K562 (cell line): ENCODE results near the gene WDR81. TPM values are rescaled to one million over a fixed set of nuclear protein-coding genes. Genes with fewer than 3 reads are reported as not detected.
A peak's percentile ranks its signal among the peaks of the same experiment; 100 is the strongest.

Experiments used
- ARID2 ChIP-seq: fragments of 450-650 bp; IDR thresholded peaks from 2 replicates; pipeline ENCODE4 v1.6.1; 2017; ENCODE audit warnings: antibody characterized with exemption, mild to moderate bottlenecking
- CCAR2 ChIP-seq: fragments of 200-400 bp; formaldehyde crosslinking; IDR thresholded peaks from 2 replicates; pipeline ENCODE4 v1.6.1; 2017; ENCODE audit warnings: mild to moderate bottlenecking, low read depth, low read length
- CREB5 ChIP-seq: fragments of 250-450 bp; sonication (Bioruptor Pico); IDR thresholded peaks from 2 replicates; pipeline ENCODE4 v1.5.0; 2020; ENCODE audit warnings: mild to moderate bottlenecking
- DDX20 ChIP-seq: fragments of 450-650 bp; IDR thresholded peaks from 2 replicates; pipeline ENCODE4 v1.6.1; 2016; ENCODE audit warnings: missing genetic modification characterization, low read depth, mild to moderate bottlenecking, missing compliant biosample characterization, moderate library complexity
- ELF1 ChIP-seq: fragments of 200-800 bp; sonication (Bioruptor generic); IDR thresholded peaks from 2 replicates; pipeline ENCODE4 v1.6.1; 2016; ENCODE audit warnings: missing genetic modification characterization, missing compliant biosample characterization
- HOXB6 ChIP-seq: fragments of 250-450 bp; sonication (Bioruptor Pico); IDR thresholded peaks from 2 replicates; pipeline ENCODE4 v1.5.1; 2022; ENCODE audit warnings: mild to moderate bottlenecking, borderline replicate concordance
- ILF3 ChIP-seq: fragments of 450-650 bp; IDR thresholded peaks from 2 replicates; pipeline ENCODE4 v1.6.1; 2018; ENCODE audit warnings: antibody characterized with exemption, mild to moderate bottlenecking, moderate library complexity, borderline replicate concordance
- JUN ChIP-seq, 2 experiments: sonication (generic) in 1 of 2; formaldehyde crosslinking in 1 of 2; IDR thresholded peaks; 2 replicates each; pipeline versions ENCODE4 v1.6.1 to v1.8.0; 2012 to 2022; ENCODE audit warnings: borderline replicate concordance in 2 of 2, mild to moderate bottlenecking in 2 of 2, improper control_type of control experiment in 1 of 2, low read depth in 1 of 2, low read length in 1 of 2, missing genetic modification reagents in 1 of 2
- KLF10 ChIP-seq: fragments of 250-450 bp; sonication (Bioruptor Pico); IDR thresholded peaks from 2 replicates; pipeline ENCODE4 v1.6.1; 2021; ENCODE audit warnings: matching md5 sums
- MTF1 ChIP-seq: fragments of 250-450 bp; sonication (Bioruptor Pico); IDR thresholded peaks from 2 replicates; pipeline ENCODE4 v1.9.0; 2021; ENCODE audit warnings: moderate library complexity, mild to moderate bottlenecking, inconsistent platforms, borderline replicate concordance
- NR4A1 ChIP-seq, 2 experiments: fragments of 250-450 bp in 1 of 2; fragments of 450-650 bp in 1 of 2; sonication (Bioruptor Pico) in 1 of 2; IDR thresholded peaks; 2 replicates each; pipeline versions ENCODE4 v1.4.0 to v1.6.1; 2016 to 2020; ENCODE audit warnings: mild to moderate bottlenecking in 2 of 2, missing compliant biosample characterization in 1 of 2, missing genetic modification characterization in 1 of 2, moderate library complexity in 1 of 2
- PHB2 ChIP-seq: fragments of 450-650 bp; IDR thresholded peaks from 2 replicates; pipeline ENCODE4 v1.6.1; 2017; ENCODE audit warnings: low read depth
- RREB1 ChIP-seq: fragments of 250-450 bp; sonication (Bioruptor Pico); IDR thresholded peaks from 2 replicates; pipeline ENCODE4 v1.4.0; 2020
- THAP12 ChIP-seq: fragments of 250-450 bp; sonication (Bioruptor Pico); IDR thresholded peaks from 2 replicates; pipeline ENCODE4 v1.9.0; 2021; ENCODE audit warnings: mild to moderate bottlenecking, inconsistent platforms
- ZNF512 ChIP-seq: IDR thresholded peaks from 2 replicates; pipeline ENCODE4 v1.6.1; 2016; ENCODE audit warnings: missing genetic modification characterization, missing compliant biosample characterization
- polyA plus RNA-seq, 8 experiments: library from polyadenylated mRNA; depleted of rRNA in 4 of 8; stranded (reverse) in 5 of 8; unstranded in 3 of 8; fragments of >200 nt; fragmentation: Nextera tagmentation in 2 of 8; fragmentation: Illumina TruSeq in 1 of 8; extraction: Ambion mirVana in 2 of 8; extraction: Trizol in 1 of 8; gene quantifications; 2 replicates each; pipeline versions ENCODE4 v1.2.1 to v1.2.3, GENCODE V29; 2011 to 2014; ENCODE audit warnings: inconsistent platforms in 1 of 8, missing spikeins in 1 of 8
- total RNA-seq, 7 experiments: library from RNA; depleted of rRNA in 6 of 7; stranded (reverse); fragments of >200 nt in 6 of 7; fragmentation: Illumina TruSeq in 2 of 7; extraction: Trizol in 2 of 7; gene quantifications; 2 replicates each; pipeline versions ENCODE4 v1.2.1 to v1.2.3, GENCODE V29; 2011 to 2021; ENCODE audit warnings: low replicate concordance in 1 of 7

WDR81 gene
- total and polyA plus RNA-seq, 9 of the 15 experiments (the other 6 are each of a cell fraction or from before 2014, with no cell fraction given), result 0.01 to 17.1 (median 3.3) TPM

GRCh38 chr17:1714980-1715802 is 9.3 kb upstream of the WDR81 start (continued):
- peak; percentile 48; the same call in 1 of the 2 replicates for TF ChIP-seq JUN (IDR thresholded peaks at IDR 0.05; ENCODE audit: borderline replicate concordance, low read depth, low read length)
- TF ChIP-seq JUN (CRISPR knock-in tag; IDR thresholded peaks at IDR 0.05; ENCODE audit: borderline replicate concordance), result no peak
- no peak for TF ChIP-seq MTF1 (CRISPR knock-in tag)
- no peak for TF ChIP-seq HOXB6 (CRISPR knock-in tag)
- no peak for TF ChIP-seq ZNF512 (tag)
- no peak for TF ChIP-seq ILF3
- no peak for TF ChIP-seq CREB5 (CRISPR knock-in tag)
- no peak for TF ChIP-seq ARID2
- no peak for TF ChIP-seq CCAR2
- no peak for TF ChIP-seq RREB1 (CRISPR knock-in tag)
- no peak for TF ChIP-seq KLF10
- TF ChIP-seq PHB2, result no peak
- TF ChIP-seq ELF1 (tag), result no peak
- TF ChIP-seq THAP12 (CRISPR knock-in tag), result no peak
- TF ChIP-seq NR4A1 (CRISPR knock-in tag; IDR thresholded peaks at IDR 0.05), result no peak
- TF ChIP-seq NR4A1 (tag; IDR thresholded peaks at IDR 0.05), result no peak
- TF ChIP-seq DDX20 (tag), result no peak
